ENCODE results near the gene ADAMTS17.

Gene ADAMTS17

DNA sequence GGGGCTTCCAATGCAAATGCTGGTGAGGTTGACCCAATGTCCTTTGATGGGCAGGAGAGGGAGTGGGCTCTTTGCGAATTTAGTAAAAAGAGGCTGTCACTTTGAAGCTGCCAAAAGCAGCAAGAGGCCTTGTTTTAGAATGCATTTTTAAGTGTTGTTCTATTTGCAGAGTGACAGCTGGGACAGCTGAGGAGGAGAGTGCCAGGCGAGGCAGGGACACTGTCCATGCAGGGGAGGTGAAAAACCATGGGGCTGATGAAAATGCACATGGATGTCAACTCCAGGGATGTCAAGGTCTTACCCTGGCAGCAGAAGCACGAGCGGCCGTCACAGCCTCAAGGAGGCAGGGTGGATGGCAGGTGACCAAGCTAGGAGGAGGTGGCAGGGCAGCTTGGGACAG lies 279.8 kb downstream of the ADAMTS17 start:
- DNase-seq = no peak

DNA sequence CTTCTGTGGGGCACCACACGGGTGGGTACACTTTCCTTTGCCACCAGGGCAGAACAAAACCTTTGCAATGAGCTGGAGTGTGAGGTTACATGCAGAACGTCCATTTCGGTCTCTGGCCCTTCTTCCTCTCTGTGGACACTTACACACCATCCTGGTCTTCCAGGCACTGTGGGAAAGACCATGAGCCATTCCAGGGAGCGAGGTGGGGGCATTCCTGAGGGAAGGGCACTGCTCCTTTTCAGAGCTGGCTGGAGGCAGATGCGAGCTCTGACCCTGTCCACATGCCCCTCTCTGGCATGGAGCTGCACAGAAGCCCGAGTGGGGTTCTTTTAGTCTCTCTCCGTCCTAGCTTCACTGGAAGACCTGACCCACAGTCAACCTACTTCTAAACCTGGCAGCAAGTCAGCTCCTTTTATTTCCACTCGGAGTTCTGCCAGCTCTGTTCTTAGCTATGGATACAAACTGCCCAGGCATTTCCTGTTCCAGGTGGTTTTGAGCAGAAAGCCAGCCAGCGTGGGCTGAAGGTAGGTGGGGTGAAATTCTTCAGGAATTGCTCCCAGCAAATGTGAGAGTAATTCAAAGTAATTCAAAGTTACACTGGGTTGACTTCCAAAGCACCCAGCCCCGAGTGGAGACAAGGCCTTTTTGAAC lies 281.4 kb downstream of the ADAMTS17 start:
- DNase-seq = no peak

DNA sequence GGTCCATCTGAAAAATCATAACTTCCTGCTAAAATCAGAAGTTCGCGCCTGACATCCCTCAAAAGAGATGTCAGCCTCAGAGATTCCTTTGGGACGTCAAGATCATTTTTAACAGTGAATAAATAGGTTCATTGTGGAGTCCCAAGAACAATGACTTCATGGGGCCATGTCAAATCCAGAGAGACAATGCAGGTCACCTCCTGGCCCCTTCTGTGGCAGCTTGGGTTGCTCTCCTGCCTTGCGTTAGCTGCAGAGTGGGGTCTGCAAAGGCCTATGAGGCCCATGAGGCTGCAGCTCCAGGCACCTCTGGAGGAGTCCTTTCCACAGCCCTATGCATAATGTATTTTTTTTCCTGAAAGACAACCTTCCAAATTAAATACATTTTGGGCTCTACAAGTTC lies 282.3 kb downstream of the ADAMTS17 start:
- no peak for DNase-seq

DNA sequence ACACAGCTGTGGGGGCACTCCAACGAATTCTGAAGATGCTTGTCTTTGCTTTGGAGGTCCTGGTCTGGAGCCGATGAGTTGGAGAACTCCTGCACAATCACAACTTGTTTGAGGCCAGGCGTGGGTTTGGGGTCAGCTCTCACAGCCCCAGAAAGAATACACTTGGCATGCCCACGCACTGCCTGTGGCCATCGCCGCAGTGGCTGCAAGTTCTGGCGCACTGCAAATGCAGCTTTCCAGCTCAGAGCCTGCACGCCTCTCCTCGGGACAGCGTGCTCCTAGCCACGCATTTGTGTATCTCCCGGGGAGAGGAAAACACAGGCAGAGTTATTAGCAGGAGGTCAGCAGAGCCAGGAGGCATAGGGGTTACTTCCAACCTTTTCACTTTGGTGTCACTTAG lies 282.7 kb downstream of the ADAMTS17 start:
- no peak for DNase-seq

DNA sequence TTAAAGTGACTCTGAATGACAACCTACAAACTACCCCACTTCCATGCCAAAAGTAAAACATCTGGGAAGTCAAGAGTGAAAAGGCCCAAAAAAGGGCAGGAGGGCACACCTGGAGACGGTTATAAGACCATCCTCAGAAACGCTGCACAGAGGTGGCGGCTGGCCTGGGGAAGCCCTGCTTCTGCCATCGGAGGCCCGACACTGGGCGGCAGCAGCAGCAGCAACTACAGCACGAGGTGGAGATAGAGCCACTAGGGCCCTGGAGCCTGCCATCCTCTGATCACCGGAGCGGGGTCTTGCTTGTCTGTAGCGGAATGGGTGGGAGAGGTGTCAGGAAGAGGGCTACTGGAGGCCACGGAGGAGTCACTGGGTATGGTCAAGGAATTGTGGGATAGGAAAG lies 283.3 kb downstream of the ADAMTS17 start:
- DNase-seq = no peak

DNA sequence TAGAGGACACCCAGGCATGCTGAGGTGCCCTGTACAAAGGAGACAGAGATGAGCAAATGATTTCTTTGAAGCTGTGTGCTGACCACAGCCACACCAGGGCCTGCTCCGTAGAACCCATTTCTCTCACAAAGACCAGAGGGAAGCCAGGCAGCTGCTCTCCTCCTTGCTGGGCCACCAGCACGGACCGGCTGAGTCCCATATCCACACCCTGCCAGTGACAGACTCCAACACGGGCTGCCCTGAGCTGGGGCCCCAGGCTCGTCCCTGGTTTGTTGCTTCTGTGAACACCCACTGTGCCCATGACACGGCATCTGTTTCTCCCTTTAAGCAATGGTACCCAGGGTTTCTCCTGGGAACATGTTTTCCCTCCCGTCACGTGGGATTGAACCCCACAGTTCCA lies 284.5 kb downstream of the ADAMTS17 start:
- no peak for DNase-seq

DNA sequence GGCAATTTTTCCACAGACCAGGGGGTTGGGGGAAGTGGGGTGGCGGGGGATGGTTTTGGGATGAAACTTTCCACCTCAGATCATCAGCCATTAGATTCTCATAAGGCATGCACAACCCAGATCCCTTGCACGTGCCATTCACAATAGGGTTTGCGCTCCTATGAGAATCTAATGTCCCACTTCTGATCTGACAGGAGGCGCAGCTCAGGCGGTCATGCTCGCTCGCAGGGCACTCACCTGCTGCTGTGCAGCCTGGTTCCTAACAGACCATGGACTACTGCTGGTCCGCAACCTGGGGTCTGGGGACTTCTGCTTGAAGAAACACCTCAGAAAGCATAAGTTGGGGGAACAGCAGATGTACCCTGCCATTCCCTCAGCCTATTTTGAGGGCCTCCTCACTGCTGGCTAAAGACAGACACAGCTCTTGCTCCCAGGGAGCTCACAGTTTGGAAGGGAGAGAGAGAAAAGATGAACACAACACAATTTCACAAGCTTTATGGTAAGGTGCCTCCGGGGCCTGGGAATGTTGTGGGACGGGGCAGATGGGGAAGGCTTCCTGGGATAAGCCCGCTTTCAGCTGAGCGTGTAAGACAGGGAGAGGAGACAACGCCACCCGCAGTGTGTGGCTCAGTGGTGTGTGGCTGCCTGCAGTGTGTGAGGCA lies 285.2 kb downstream of the ADAMTS17 start:
- DNase-seq = no peak

DNA sequence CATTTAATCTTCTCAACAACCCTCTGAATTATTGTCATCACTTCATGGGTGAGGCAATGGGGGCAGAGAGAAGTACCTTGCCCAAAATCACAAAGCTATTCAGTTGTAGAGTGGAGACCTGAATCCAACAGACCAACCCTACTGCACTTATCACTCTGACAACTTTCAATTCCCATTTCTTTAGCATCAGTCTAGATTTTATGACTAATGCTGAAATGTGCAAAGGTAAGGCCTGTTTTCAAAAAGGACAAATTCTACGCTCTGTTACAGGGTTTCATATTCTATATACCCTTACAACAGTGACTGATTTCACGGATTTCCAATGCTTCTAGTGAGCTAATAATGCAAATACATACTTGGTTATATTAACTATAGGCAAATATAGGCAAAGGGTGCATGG lies 286.0 kb downstream of the ADAMTS17 start:
- no peak for DNase-seq

DNA sequence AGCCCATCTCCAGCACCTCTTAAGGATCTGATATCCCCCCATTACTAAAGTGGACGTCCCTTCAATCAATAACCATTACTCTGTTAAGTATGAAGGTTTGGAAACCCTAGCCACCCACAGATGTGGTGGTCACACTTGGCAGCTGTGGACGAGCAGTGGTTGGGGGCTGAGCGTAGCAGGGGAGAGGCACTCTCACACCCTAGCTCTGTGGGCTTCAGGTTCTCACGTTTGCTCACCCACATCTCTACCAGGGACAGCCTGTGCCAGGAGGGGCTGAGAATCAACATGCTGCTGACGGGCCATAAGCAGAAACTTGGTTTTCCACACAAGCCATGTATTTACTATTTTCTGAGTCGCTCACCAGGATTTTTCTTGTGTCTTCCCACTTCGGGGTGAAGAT lies 287.2 kb downstream of the ADAMTS17 start:
- DNase-seq = no peak

DNA sequence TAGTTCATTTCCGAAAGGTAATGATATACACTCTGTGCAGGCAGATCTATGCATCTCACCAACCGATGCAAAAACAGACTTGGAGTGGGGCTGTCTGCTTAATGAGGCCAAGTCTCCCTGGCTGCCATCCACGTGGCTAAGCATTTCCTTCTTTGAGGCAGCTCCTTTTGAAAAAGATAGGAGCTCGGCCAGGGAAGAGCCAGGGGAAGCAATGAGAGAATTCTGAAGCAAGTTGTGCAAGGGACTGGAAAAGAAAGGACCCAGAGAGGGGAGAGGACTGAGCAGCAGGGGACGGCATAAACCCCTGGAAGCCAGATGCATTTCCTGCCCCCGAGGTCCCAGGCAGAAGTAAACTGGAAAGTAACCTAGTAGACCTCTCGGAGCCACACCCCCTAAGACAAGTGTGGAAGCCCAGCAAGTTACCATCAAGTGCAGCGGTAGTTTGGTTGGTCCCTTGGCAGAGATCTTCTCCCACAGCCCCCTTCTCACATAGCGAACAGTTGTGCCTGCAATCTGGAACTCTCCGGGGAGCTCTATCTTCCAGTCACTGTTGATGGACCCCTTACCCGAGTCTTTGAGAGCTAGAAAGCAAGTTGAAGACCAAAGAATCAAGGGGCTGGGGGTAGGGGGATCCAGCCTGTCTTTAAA lies 288.2 kb downstream of the ADAMTS17 start:
- no peak for DNase-seq

DNA sequence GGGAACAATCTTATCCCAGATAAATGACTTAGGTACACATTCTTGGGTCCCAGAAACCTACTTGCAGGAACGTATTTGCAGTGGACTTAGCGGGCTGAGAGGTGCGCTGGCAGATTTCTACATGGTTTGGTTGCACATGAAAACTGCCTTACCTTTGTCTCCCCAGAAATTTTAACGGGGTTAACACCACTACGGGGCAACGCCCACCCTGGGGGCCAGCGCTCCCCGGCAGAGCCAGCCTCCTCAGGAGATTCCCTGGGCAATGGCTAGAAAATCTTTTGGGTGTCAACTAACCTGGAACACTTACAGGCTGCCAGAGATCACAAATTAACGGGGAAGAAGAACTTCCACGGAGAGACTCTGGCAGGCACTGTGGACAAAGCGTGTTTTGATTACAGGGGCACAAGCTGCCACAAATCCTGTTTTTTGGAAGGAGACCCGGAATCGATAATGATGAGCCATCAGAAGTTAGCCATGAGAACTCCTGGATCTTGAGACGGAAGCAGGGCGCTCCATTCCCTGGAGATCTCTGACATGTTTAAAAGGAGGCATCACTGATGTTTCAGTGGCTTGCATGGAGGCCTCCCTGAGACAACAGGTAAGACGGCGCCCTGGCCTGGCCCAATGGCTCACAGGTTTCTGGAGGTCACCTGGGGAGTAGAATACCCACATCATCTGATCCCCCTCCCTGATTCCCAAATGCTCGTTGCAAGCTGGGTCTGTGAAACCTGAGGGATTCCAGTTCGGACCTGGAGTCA lies 288.9 kb downstream of the ADAMTS17 start:
- no peak for DNase-seq

DNA sequence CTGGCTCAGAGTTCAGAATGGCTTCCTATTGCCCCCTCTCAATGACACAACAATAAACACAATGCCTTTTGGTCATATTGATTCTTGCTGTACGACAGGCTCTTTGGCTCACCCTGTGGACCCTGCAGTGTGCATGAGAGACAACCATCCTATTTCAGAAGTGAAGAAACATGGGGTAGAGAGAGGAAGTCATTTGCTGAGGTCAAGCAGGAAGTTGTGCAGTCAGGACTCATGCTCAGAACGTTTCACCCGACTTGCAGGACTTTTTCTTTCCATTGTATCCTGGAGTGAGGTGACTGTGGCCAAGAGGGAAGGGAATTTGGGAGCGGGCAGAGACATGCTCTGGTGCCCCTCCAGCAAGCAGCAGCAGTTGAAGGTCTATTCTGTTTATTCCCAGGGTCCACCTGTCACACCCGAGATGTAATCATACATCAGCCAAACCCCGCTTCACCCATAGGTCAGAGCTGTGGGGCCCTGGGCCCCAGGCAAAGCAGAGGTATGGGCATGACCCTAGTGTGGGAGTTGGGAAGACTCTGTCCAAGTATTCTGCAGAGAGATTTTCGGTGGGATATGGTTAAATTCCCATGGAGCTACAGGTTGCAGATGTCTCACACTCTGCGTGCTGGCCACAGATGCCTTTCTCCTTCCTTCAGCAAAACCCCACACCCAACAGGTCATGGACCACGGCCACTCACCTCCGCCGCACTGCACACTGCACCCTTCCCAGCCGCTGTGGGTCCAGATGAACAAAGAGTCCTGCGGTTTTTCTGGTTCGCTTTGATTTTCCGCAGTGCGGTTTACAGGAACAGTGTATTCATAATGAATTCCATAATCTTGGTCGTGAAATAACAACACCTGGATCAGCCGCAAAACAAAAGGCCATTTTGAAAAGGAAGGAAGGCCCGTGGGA lies 290.6 kb downstream of the ADAMTS17 start:
- no peak for DNase-seq

DNA sequence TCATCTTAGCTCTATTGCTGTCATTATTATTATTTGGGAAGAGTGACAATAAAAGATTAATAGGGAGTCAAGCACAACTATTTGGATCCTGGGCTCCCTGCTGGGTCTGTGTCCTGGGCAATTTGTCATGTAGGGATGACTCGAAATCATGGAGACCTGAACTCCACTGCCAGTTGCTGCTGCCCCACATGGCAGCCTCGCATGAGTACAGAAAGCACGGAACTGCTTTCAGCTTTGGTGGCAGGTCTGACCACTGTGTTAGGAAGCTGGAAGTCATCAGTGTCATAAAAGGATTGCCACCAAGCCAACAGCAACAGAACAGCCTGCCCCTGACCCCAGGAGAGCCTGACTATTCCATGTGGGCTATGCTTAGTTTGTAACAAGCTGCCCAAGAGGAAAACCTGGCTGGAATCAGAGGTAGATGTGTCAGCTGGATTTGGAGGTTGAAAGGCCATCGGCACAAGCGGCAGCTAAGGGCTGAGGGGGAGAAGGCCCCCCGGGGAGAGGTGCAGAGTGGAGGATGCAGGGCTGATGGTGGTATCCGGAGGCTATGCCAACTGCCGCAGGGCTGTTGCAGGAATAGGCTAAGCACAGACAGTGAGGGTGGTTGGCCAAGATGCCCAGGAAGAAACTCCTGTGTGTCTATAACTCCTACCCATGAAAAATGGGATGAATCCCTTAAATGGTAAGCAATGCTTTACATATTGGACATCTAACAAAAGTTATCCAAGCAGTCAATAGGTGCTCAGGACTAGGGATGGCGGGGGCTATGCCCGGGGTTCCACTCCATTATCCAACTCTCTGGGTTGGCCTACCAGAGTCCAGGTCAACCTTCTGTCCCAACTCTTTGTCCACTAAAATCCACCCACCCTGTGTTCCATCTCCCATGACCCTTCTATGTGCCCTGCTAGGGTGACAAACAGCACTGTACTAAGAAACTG lies 291.6 kb downstream of the ADAMTS17 start:
- DNase-seq = peak in 1 of 3 experiments; percentile 8

DNA sequence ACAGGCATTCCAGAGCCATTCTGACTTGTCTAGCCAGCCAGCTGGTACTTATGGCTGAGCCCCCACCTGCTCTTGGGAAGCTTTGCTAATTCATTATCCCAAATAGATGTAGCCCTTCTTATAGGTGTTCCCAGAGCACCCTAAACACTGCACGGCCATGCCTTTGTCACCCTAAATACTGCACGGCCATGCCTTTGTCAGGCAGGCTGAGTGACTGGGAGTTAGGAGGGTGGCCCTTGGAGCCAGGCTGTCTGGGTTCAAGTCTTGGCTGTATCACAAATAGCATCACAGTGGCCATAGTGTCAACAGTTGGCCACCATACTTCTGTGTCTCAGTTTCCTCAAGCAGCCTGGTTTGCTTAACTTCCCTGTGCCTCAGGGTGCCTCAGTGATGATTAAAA lies 292.3 kb downstream of the ADAMTS17 start:
- DNase-seq = no peak

DNA sequence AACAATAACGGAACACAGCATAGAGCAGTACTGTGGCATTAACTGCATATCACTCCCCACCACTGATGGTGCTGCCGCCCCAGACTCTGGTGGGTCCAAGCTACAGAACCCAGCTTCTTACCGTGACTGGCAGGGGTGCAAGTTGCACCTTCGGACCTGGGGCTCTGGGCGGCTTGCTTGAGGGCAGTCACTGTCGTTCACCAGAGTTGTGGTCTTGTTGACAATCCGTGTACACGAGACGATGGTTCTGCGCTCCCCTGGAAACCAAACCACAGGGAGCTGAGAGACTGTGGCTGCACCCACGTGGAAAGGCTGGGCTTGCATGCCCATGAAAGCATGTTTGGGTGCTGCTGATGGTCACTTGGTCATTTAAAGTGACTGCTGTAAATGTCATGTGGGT lies 293.0 kb downstream of the ADAMTS17 start:
- no peak for DNase-seq

DNA sequence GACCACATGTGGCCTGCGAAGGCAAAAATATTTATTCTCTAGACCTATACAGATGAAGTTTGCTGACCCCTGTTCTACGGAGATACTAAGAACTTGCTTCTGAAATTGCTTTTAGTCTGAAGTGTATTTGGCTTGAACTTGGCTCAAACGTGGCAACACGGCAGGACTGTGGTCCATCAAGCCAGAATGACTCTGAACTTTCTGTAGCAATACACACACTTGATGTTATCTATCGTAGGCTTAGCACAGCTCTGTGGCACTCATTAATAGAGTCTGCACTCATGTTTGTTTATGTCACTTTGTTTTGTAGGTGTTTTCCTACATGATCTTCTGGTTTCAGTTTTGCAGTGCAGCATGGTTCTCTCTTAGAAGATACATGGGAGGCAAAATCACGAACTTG lies 298.1 kb downstream of the ADAMTS17 start:
- no peak for DNase-seq

DNA sequence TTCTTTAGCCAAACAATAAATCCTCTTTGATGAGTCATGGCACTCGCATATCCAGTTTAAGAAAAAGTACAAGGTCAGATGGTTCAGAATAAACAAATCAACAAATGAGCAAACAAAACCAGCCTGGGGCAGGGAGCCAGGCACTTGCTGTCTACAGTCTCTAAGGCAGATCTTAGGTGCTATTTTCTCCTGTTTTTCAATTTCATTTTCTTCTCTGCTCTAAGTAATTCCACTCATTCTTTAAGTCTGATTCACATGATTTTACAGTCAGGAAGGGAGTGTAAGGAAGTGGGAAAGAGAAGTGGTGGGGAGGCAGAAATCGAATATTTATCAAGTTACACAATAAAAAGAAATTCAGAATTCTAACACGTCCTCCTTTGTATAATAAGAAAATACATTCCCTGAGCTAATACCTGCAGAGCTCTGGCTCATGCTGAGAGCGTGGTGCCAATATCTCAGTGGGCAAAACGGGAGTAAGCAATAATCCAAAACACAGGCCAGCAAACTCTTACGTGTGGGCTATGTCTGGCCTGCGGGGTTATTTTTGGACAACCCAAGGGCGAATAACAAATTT lies 298.6 kb downstream of the ADAMTS17 start:
- DNase-seq = no peak

DNA sequence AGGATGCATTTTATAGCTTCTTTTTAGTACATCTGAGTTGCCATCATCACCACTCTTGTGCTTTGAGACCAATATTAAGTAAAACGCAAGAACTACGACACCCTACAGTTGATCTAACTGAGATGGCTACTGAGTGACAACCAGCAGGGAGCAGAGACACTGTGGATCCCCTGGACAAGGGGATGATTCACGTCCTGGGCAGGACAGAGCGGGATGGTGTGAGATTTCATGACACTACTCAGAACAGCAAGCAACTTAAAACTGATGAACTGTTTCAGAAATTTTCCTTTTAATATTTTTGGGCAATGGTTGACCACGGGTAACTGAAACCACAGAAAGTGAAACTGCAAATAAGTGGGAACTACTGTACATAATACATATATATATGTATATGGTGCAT lies 299.2 kb downstream of the ADAMTS17 start:
- DNase-seq = no peak

DNA sequence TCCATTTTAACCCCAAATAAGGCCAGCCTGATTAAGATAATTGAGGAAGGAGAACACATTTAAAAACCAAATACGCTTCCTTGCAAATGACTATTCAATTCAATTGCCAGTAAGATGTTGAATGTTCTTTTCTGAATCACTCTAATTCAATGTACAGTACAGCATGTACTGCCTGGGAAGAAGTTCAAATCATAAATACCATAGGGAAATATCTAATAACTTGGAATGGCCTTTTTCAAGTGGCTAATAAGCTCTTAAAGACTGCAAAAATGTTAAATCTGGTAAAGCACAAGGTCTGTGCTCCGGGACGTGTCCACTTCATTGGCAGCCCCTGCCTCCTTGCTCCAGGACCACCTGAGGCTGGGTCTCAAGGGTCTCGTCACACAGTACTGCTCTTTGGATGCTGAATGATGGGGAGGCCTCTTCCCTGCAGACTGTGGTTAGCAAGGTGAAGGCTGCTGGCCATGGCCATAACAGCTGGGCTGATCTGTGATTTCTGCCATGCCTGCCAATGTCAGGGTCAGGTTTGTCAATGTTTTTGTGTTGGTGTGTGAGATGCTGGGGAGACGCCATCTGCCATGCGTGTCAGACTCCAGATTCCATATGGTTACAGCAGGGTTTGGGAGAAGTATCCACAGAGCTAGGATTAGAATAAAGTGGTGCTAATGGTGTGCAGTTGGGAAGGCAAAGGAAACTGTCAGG lies 300.5 kb downstream of the ADAMTS17 start:
- DNase-seq = no peak

DNA sequence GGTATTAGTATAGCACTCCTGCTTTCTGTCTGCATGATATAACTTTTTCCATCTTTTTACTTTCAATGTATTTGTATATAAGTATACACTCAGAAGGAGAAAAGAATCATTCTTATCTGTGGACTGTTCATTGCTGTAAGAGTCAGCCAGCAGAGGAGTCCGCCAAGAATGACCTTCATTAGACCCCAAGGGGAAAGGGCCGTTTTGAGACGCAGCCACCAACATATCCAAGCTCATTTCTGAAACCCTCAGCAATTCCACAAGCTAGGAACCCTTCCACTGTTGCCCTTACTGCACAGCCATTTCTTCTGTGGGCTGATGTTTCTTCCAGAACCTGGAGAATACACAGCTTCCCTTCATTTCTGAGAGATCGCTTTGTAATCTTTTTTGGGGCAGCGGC lies 301.8 kb downstream of the ADAMTS17 start:
- no peak for DNase-seq

Measured in NCI-H1417 (cell line).